Testis (tissue), 2 donors: Measurements from ENCODE around the gene PTCH2.

ENCODE experiments used
- CTCF ChIP-seq, 3 experiments: fragments of 450-650 bp in 2 of 3; fragments of 200-600 bp in 1 of 3; sonication (generic) in 1 of 3; IDR thresholded peaks; one replicate each; pipeline ENCODE4 v1.5.1; 2016 to 2019; ENCODE audit warnings: antibody characterized with exemption in 3 of 3, mild to moderate bottlenecking in 2 of 3, moderate library complexity in 1 of 3
- POLR2A ChIP-seq: fragments of 450-650 bp; IDR thresholded peaks from one replicate; pipeline ENCODE4 v1.6.1; 2017; ENCODE audit warnings: antibody characterized with exemption, mild to moderate bottlenecking, moderate library complexity

- TF ChIP-seq CTCF (IDR thresholded peaks at IDR 0.05) = no peak
- no peak for TF ChIP-seq POLR2A
These were observed 62.4 kb downstream of the PTCH2 start for GRCh38 chr1:44780583-44781121.
